Smooth muscle cell (in vitro differentiated cells): ENCODE measurements around the gene PYM1. TPM values are rescaled to one million over a fixed set of nuclear protein-coding genes. Genes with fewer than 3 reads are reported as not detected.

Experiments
- DNase-seq: peaks from one replicate; lab custom pipeline; 2025; ENCODE audit not compliant: unreplicated experiment; lab: John Stamatoyannopoulos, UW
- H2AFZ ChIP-seq: fragments of 200-600 bp; sonication (generic); 2 replicates; pipeline ENCODE4 v1.6.0; 2016; ENCODE audit warnings: antibody characterized with exemption, low read depth, mild to moderate bottlenecking
- H3F3A ChIP-seq: fragments of 200-600 bp; sonication (generic); 2 replicates; pipeline ENCODE4 v1.6.0; 2017; ENCODE audit warnings: antibody characterized with exemption, low read depth
- H3K27ac ChIP-seq: fragments of 200-600 bp; sonication (generic); 2 replicates; pipeline ENCODE4 v1.5.1; 2016; ENCODE audit warnings: low read depth, mild to moderate bottlenecking
- H3K27me3 ChIP-seq: fragments of 200-600 bp; sonication (generic); 2 replicates; pipeline ENCODE4 v1.6.1; 2016; ENCODE audit warnings: low read depth, mild to moderate bottlenecking
- H3K36me3 ChIP-seq: fragments of 200-600 bp; sonication (generic); 2 replicates; pipeline ENCODE4 v1.5.1; 2016; ENCODE audit warnings: low read depth
- H3K4me1 ChIP-seq: fragments of 200-600 bp; sonication (generic); 2 replicates; pipeline ENCODE4 v1.5.1; 2016; ENCODE audit warnings: low read depth
- H3K4me2 ChIP-seq: fragments of 200-600 bp; sonication (generic); 2 replicates; pipeline ENCODE4 v1.6.0; 2016; ENCODE audit warnings: mild to moderate bottlenecking
- H3K4me3 ChIP-seq: fragments of 200-600 bp; sonication (generic); 2 replicates; pipeline ENCODE4 v1.5.1; 2016; ENCODE audit warnings: mild to moderate bottlenecking
- H3K79me2 ChIP-seq: fragments of 200-600 bp; sonication (generic); 2 replicates; pipeline ENCODE4 v1.6.0; 2016; ENCODE audit warnings: low read depth, mild to moderate bottlenecking
- H3K9ac ChIP-seq: fragments of 200-600 bp; sonication (generic); 2 replicates; pipeline ENCODE4 v1.6.0; 2016; ENCODE audit warnings: low read depth
- H3K9me3 ChIP-seq: fragments of 200-600 bp; sonication (generic); replicated peaks from 2 replicates; pipeline ENCODE4 v1.5.1; 2016; ENCODE audit warnings: low read depth
- H4K20me1 ChIP-seq: fragments of 200-600 bp; sonication (generic); 2 replicates; pipeline ENCODE4 v1.6.0; 2016; ENCODE audit warnings: low read depth
- CTCF ChIP-seq: fragments of 200-600 bp; sonication (generic); IDR thresholded peaks from 2 replicates; pipeline ENCODE4 v1.5.1; 2017; ENCODE audit warnings: borderline replicate concordance, mild to moderate bottlenecking, antibody characterized with exemption; ENCODE audit not compliant: insufficient read depth, poor library complexity, severe bottlenecking
- WGBS: methylation state at CpG from one replicate; pipeline ENCODE4 v1.1.7; 2016; ENCODE audit warnings: low lambda C conversion rate; 5-methylcytosine and 5-hydroxymethylcytosine counted together
- polyA plus RNA-seq: library from polyadenylated mRNA; unstranded; fragments of >200 nt; fragmentation: Nextera tagmentation; extraction: Ambion mirVana; gene quantifications from 2 replicates; pipeline ENCODE4 v1.2.1, GENCODE V29; 2016
- total RNA-seq: library from RNA; depleted of rRNA; stranded (reverse); fragments of >200 nt; gene quantifications from 2 replicates; pipeline ENCODE4 v1.2.3, GENCODE V29; 2014

The PYM1 gene
- total and polyA plus RNA-seq, 2 experiments from 2014 or later = 28.6 to 51.2 TPM

DNA sequence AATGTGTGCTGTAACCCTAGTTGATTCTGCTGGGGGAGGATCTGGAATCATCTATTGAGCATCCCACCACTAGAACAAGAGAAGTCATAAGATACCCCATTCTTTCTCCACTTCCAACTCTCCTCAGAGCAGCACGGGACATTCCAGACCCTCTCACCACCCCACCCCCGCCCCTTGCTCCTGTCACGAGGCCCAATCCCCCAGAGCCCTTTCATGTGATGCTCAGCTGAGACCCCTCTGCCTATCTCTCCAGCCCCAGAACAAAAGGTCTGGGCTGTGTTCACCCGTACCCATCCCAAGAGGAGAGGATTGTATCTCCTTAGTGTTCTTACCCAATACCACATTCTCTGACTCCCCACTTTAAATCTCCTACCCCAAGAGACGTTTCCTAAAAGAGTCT, 37.5 kb upstream of the PYM1 start:
- Histone ChIP-seq H3K36me3 (no peaks in the 10 kb centered on the region), H3K9ac (no peak overlapping the region), H3K4me3 (no peak overlapping the region), H3K4me1 (no peaks in the 10 kb centered on the region), H4K20me1 (no peaks in the 10 kb centered on the region), H3K9me3 (no peaks in the 10 kb centered on the region), H3K79me2 (peaks cover 23% of the 10 kb centered on the region), H2AFZ (no peak overlapping the region), H3K27me3 (no peaks in the 10 kb centered on the region), H3F3A (no peaks in the 10 kb centered on the region), H3K4me2 (no peak overlapping the region), H3K27ac (no peak overlapping the region)
- TF ChIP-seq CTCF = no peak
- DNase-seq = no peak
- WGBS = 78% methylated on average over 5 of the region's 5 CpGs

DNA sequence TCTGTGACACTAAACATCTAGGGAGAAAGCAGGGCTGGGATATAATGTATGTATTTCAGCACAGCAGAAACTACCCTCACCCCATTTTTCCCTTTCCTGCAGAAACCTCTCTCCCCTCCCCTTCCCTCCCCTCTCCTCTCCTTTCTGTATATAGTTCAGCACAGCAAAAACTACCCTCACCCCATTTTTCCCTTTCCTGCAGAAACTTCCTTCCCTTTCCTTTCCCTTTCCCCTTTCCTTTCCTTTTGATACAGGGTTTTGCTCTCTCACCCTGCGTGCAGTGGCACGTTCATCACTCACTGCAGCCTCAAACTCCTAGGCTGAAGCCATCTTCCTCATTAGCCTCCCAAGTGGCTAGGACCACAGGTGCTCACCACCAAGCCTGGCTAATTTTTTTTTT, 36.1 kb upstream of the PYM1 start:
- H2AFZ ChIP-seq = no peak overlapping the region
- H3F3A ChIP-seq = no peaks in the 10 kb centered on the region
- DNase-seq = no peak
- no peak overlapping the region for H3K4me2 ChIP-seq
- no peaks in the 10 kb centered on the region for H3K27me3 ChIP-seq
- TF ChIP-seq CTCF = no peak
- H3K9me3 ChIP-seq = no peaks in the 10 kb centered on the region
- no peaks in the 10 kb centered on the region for H3K4me1 ChIP-seq
- H3K4me3 ChIP-seq = no peak overlapping the region
- H4K20me1 ChIP-seq = no peaks in the 10 kb centered on the region
- H3K27ac ChIP-seq = no peak overlapping the region
- H3K79me2 ChIP-seq = peaks cover 21% of the 10 kb centered on the region
- no peak overlapping the region for H3K9ac ChIP-seq
- no peaks in the 10 kb centered on the region for H3K36me3 ChIP-seq
- 93% methylated on average over 2 of the region's 2 CpGs for WGBS

GRCh38 chr12:55957106-55957859, 29.6 kb upstream of the PYM1 start:
- H3K36me3 ChIP-seq = no peaks in the 10 kb centered on the region
- H3K79me2 ChIP-seq = no peaks in the 10 kb centered on the region
- 98% methylated on average over 5 of the region's 5 CpGs for whole genome bisulfite sequencing
- no peak overlapping the region for H3K4me3 ChIP-seq
- H3K4me1 ChIP-seq = no peaks in the 10 kb centered on the region
- H3F3A ChIP-seq = peaks cover 3% of the 10 kb centered on the region
- DNase-seq = no peak
- H2AFZ ChIP-seq = no peak overlapping the region
- no peak overlapping the region for H3K4me2 ChIP-seq
- H4K20me1 ChIP-seq = no peaks in the 10 kb centered on the region
- no peak overlapping the region for H3K27ac ChIP-seq
- no peaks in the 10 kb centered on the region for H3K9me3 ChIP-seq
- no peak for TF ChIP-seq CTCF
- H3K27me3 ChIP-seq = no peaks in the 10 kb centered on the region
- H3K9ac ChIP-seq = no peak overlapping the region

DNA sequence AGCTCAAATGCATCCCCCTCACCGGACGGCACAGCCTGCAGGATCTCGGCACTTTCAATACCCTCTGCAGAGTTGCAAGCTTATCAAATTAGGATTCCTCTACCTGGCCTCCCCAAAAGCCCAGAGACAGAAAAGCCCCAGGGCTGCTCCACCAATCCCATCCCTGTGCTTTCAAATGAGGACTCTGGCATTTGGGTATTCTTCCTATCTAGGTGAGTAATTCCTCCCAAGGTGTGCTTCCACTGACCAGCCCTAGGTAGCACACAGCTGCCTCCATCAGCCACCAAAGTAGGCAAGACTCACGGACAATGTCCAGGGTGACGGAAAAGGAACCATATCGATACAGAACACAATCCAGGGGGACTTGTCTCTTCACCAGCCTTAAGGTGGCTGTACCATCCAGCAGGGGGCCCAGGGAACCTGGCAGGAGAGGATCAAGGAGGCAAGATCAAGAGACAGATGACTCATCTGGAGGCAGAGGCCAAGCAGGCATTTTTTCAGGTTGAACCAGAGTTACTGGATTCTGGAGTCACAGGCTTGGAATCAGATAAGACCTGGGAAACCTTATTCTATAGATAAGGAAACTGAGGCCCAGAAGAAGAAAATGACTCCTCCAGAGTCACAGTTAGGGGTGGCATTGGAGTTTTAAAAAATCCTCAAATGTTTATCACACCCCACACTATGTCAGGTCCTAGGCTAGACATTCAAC, 28.3 kb upstream of the PYM1 start:
- Histone ChIP-seq H3K27ac (peak overlapping the region; percentile 59), H3K9me3 (no peaks in the 10 kb centered on the region), H3K4me2 (peak overlapping the region; percentile 27), H3K27me3 (no peaks in the 10 kb centered on the region), H2AFZ (no peak overlapping the region), H3K36me3 (no peaks in the 10 kb centered on the region), H3K79me2 (no peaks in the 10 kb centered on the region), H3K4me3 (no peak overlapping the region), H3K4me1 (no peaks in the 10 kb centered on the region), H3F3A (peaks cover 3% of the 10 kb centered on the region), H4K20me1 (no peaks in the 10 kb centered on the region), H3K9ac (no peak overlapping the region)
- peak; percentile 47 for TF ChIP-seq CTCF
- DNase-seq = no peak
- WGBS = 73% methylated on average over 6 of the region's 6 CpGs
